Subcutaneous abdominal adipose tissue (tissue), 5 donors: Measurements from ENCODE around the gene ESAM.
"Not testable (repeated sequence)": the region's sequence is repeated elsewhere in the genome, so short reads cannot be mapped to it uniquely, and the experiment has no call there.

Experiments used
- H3K27ac ChIP-seq: one replicate; pipeline ENCODE4 v1.7.0; 2013; ENCODE audit warnings: low read depth, mild to moderate bottlenecking, inconsistent platforms, low read length, moderate library complexity
- H3K27me3 ChIP-seq, 5 donors: one replicate each; pipeline ENCODE4 v1.7.0; 2013; ENCODE audit warnings: low read length in 5 of 5, inconsistent platforms in 1 of 5; ENCODE audit not compliant: control insufficient read depth in 5 of 5, insufficient read depth in 4 of 5
- H3K36me3 ChIP-seq, 5 donors: one replicate each; pipeline ENCODE4 v1.7.0; 2013; ENCODE audit warnings: low read length in 5 of 5; ENCODE audit not compliant: control insufficient read depth in 5 of 5, insufficient read depth in 5 of 5
- H3K4me1 ChIP-seq, 5 donors: one replicate each; pipeline ENCODE4 v1.7.0; 2013; ENCODE audit warnings: low read length in 5 of 5, mild to moderate bottlenecking in 3 of 5, moderate library complexity in 1 of 5; ENCODE audit not compliant: control insufficient read depth in 5 of 5, insufficient read depth in 5 of 5
- H3K4me3 ChIP-seq, 5 donors: one replicate each; pipeline ENCODE4 v1.7.0; 2013; ENCODE audit warnings: low read length in 5 of 5, low read depth in 1 of 5
- H3K9ac ChIP-seq, 5 donors: one replicate each; pipeline ENCODE4 v1.7.0; 2013; ENCODE audit warnings: low read length in 5 of 5, mild to moderate bottlenecking in 4 of 5, moderate library complexity in 3 of 5
- H3K9me3 ChIP-seq, 5 donors: one replicate each; pipeline ENCODE4 v1.7.0; 2013; ENCODE audit warnings: low read length in 5 of 5; ENCODE audit not compliant: control insufficient read depth in 5 of 5
- donor health status: healthy.
- donor health status: healthy.
- donor health status: healthy.
- donor health status: healthy.
- donor health status: healthy.

ESAM gene

DNA sequence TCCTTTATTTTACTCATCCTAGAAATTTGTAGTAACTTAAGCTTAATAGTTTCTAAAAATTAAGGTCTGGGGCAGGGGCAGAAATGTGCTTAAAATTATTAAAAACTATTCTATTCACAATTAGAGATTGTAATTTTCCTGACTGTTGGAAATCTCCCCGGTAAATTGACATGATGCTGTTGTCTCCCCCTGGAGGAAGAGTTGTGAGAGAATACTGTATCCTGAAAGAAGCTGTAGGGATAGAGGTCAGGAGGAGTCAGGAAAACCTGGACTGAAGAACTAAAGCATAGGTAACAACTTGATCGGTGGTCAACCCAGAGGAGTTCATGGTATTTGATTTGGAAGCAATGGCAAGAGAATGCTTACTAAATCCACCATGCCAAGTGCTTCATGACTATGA is 16.2 kb upstream of the ESAM start:
- Histone ChIP-seq H3K9me3 (no peaks in the 10 kb centered on the region), H3K4me1 (peaks cover 0 to 37% (median 12%) of the 10 kb centered on the region in 5 donors), H3K9ac (no peak overlapping the region), H3K27me3 (no peaks in the 10 kb centered on the region), H3K27ac (no peak overlapping the region), H3K4me3 (no peak overlapping the region), H3K36me3 (peaks cover 0 to 5% (median 5%) of the 10 kb centered on the region in 5 donors)

- Histone ChIP-seq H3K9me3 (no peaks in the 10 kb centered on the region), H3K27me3 (no peaks in the 10 kb centered on the region), H3K9ac (peak overlapping the region in 1 of 5 donors; percentile 19), H3K36me3 (peaks cover 0 to 10% (median 5%) of the 10 kb centered on the region in 5 donors), H3K4me3 (no peak overlapping the region), H3K4me1 (peaks cover 0 to 37% (median 12%) of the 10 kb centered on the region in 5 donors), H3K27ac (peak overlapping the region; percentile 67)
Observed at GRCh38 chr11:124776865-124777645, 15.0 kb upstream of the ESAM start.

- not testable (repeated sequence) for H3K4me3 ChIP-seq, H3K27me3 ChIP-seq, H3K9me3 ChIP-seq, H3K9ac ChIP-seq, H3K4me1 ChIP-seq, H3K27ac ChIP-seq
- peaks cover 4 to 36% (median 27%) of the 10 kb centered on the region in 5 donors for H3K36me3 ChIP-seq
Observed at GRCh38 chr11:124770959-124771358, 8.9 kb upstream of the ESAM start.

DNA sequence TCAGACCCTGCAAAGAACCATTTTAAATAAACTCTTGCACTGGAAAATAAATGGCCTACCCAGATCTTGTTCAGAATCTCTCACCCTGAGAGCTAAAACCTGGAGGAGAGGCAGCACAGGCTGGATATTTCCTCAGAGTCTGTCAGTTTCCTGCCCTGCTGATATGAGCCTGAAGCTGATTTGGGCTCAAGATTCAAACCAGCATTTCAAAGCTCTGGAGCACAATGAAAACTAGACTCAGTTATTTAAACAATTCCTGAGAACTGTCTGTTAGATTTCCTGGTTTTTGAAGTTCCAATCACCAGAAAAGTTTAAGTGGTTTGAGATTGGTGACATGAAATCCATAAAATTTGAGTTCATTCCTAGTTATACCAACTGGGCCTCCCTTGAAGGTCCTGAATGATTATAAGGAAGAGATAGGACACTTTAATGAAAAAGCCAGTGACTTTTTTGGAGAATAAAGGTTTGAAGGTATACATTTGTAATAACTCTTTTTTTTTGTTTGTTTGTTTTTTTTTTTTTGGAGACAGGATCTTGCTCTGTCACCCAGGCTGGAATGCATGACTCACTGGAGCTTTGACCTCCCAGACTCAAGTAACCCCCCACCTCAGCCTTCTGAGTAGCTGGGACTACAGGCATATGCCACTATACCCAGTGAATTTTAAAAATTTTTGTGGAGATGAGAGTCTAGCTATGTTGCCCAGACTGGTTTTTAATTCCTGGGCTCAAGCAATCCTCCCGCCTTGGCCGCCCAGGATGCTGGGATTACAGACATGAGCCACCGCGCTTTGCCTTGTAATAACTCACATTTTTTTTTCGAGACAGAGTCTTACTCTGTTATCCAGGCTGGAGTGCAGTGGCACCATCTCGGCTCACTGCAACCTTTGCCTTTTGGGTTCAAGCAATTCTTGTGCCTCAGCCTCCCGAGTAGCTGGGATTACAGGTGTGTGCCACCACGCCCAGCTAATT is 8.0 kb upstream of the ESAM start:
- Histone ChIP-seq H3K27me3 (no peaks in the 10 kb centered on the region), H3K4me3 (no peak overlapping the region), H3K4me1 (no peaks in the 10 kb centered on the region), H3K9me3 (no peaks in the 10 kb centered on the region), H3K9ac (no peak overlapping the region), H3K36me3 (peaks cover 4 to 40% (median 29%) of the 10 kb centered on the region in 5 donors), H3K27ac (no peak overlapping the region)

GRCh38 chr11:124768914-124769313 is 6.8 kb upstream of the ESAM start:
- no peaks in the 10 kb centered on the region for H3K27me3 ChIP-seq
- no peaks in the 10 kb centered on the region for H3K9me3 ChIP-seq
- H3K4me3 ChIP-seq = no peak overlapping the region
- H3K36me3 ChIP-seq = peaks cover 4 to 38% (median 26%) of the 10 kb centered on the region in 5 donors
- H3K9ac ChIP-seq = no peak overlapping the region
- no peaks in the 10 kb centered on the region for H3K4me1 ChIP-seq
- no peak overlapping the region for H3K27ac ChIP-seq

DNA sequence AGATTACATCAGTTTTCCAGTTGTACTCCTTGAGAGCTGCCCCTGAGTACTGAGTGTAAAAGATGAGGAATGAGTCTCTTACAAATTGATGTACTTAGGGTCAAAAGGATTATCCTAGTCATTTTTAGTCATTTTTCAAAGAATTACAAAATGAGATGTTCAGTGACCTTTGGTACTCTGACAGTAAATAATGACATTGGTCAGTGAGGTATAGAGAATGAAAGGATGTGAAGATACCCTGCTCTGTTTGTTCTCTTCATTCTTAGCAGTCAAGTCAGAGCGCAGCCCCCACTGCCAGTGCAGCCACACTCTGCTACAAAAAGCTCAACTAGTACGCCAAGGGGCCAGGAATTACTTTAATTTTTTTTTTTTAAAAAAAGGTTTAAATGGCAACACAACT is 4.1 kb upstream of the ESAM start:
- Histone ChIP-seq H3K9ac (no peak overlapping the region), H3K27ac (no peak overlapping the region), H3K27me3 (peaks cover 7 to 14% (median 13%) of the 10 kb centered on the region in 5 donors), H3K4me1 (peaks cover 0 to 19% (median 17%) of the 10 kb centered on the region in 5 donors), H3K4me3 (no peak overlapping the region), H3K36me3 (peaks cover 4 to 27% (median 17%) of the 10 kb centered on the region in 5 donors), H3K9me3 (no peaks in the 10 kb centered on the region)

- H3K36me3 ChIP-seq = peaks cover 0 to 20% (median 13%) of the 10 kb centered on the region in 5 donors
- peaks cover 21 to 36% (median 34%) of the 10 kb centered on the region in 5 donors for H3K27me3 ChIP-seq
- H3K4me3 ChIP-seq = peak overlapping the region; percentile 74 to 88 (median 77)
- H3K9me3 ChIP-seq = no peaks in the 10 kb centered on the region
- peak overlapping the region in 3 of 5 donors; percentile 11 to 64 (median 52) for H3K9ac ChIP-seq
- H3K4me1 ChIP-seq = peaks cover 2 to 43% (median 35%) of the 10 kb centered on the region in 5 donors
- H3K27ac ChIP-seq = no peak overlapping the region
Observed at GRCh38 chr11:124763156-124763947, 1.3 kb upstream of the ESAM start.

- peaks cover 2 to 50% (median 39%) of the 10 kb centered on the region in 5 donors for H3K4me1 ChIP-seq
- peaks cover 21 to 40% (median 37%) of the 10 kb centered on the region in 5 donors for H3K27me3 ChIP-seq
- H3K9me3 ChIP-seq = no peaks in the 10 kb centered on the region
- H3K9ac ChIP-seq = peak overlapping the region in 4 of 5 donors; percentile 11 to 66 (median 64)
- peak overlapping the region; percentile 74 to 88 (median 77) for H3K4me3 ChIP-seq
- H3K36me3 ChIP-seq = peaks cover 0 to 18% (median 12%) of the 10 kb centered on the region in 5 donors
- no peak overlapping the region for H3K27ac ChIP-seq
Observed at GRCh38 chr11:124762624-124763155, 600 bp upstream of the ESAM start.
